Measurements from ENCODE around the gene HDAC8. TPM values are rescaled to one million over a fixed set of nuclear protein-coding genes. Genes with fewer than 3 reads are reported as not detected.
"Not testable (repeated sequence)": the region's sequence is repeated elsewhere in the genome, so short reads cannot be mapped to it uniquely, and the experiment has no call there.

The HDAC8 gene
- total and polyA plus RNA-seq, 8 donors: 13.0 to 61.1 (median 32.9) TPM

GRCh38 chrX:72568406-72569092 is 4.1 kb downstream of the HDAC8 start:
- Histone ChIP-seq H3K9me3 (no peaks in the 10 kb centered on the region), H3K27ac (no peak overlapping the region), H3K36me3 (peaks cover 0 to 53% (median 45%) of the 10 kb centered on the region in 4 donors), H3K4me1 (peaks cover 0 to 4% (median 0%) of the 10 kb centered on the region in 4 donors), H3K27me3 (no peaks in the 10 kb centered on the region), H3K4me3 (no peak overlapping the region)
- 75 to 88% (median 80%) methylated on average over 6 of the region's 6 CpGs for WGBS, 5 donors
- intact Hi-C loops (cut with DNase I; ENCODE audit: low total_unique reads): no loop called here
- TF ChIP-seq POLR2AphosphoS5 (IDR thresholded peaks at IDR 0.05): no peak
- TF ChIP-seq CTCF (IDR thresholded peaks at IDR 0.05): no peak
- TF ChIP-seq POLR2A (IDR thresholded peaks at IDR 0.05): no peak
- TF ChIP-seq EP300 (IDR thresholded peaks at IDR 0.05): no peak
- no peak for DNase-seq

GRCh38 chrX:72566448-72566847 is 6.2 kb downstream of the HDAC8 start:
- Histone ChIP-seq H3K27ac (no peak overlapping the region), H3K4me3 (no peak overlapping the region), H3K9me3 (no peaks in the 10 kb centered on the region), H3K4me1 (no peaks in the 10 kb centered on the region), H3K36me3 (peaks cover 0 to 57% (median 53%) of the 10 kb centered on the region in 4 donors), H3K27me3 (no peaks in the 10 kb centered on the region)
- TF ChIP-seq POLR2AphosphoS5 (IDR thresholded peaks at IDR 0.05) (no peak), POLR2A (IDR thresholded peaks at IDR 0.05) (no peak)
- 81 to 100% (median 96%) methylated on average over 2 of the region's 2 CpGs for WGBS, 5 donors
- DNase-seq: no peak
- intact Hi-C loops (cut with DNase I; ENCODE audit: low total_unique reads): no loop called here

GRCh38 chrX:72559655-72560054 is 13.0 kb downstream of the HDAC8 start:
- H3K27ac ChIP-seq; H3K27me3 ChIP-seq; intact Hi-C loops (cut with DNase I; ENCODE audit: low total_unique reads); DNase-seq; H3K9me3 ChIP-seq; H3K4me1 ChIP-seq; H3K4me3 ChIP-seq: not testable (repeated sequence)
- H3K36me3 ChIP-seq: peaks cover 0 to 18% (median 13%) of the 10 kb centered on the region in 4 donors
- WGBS, 5 donors: 88 to 100% (median 95%) methylated on average over 5 to 23 of the region's 28 CpGs; no CpG with 5 or more reads in 1 of the 5 donors

GRCh38 chrX:72554448-72555140 is 18.0 kb downstream of the HDAC8 start:
- peak in 1 of 2 donors; percentile 64 for DNase-seq
- WGBS, 5 donors: 58 to 85% (median 65%) methylated on average over 8 to 16 of the region's 16 CpGs
- Histone ChIP-seq H3K27me3 (peaks cover 0 to 9% (median 0%) of the 10 kb centered on the region in 3 donors), H3K27ac (no peak overlapping the region), H3K9me3 (no peaks in the 10 kb centered on the region), H3K4me1 (peaks cover 0 to 4% (median 0%) of the 10 kb centered on the region in 4 donors), H3K36me3 (peaks cover 0 to under 1% (median 0%) of the 10 kb centered on the region in 4 donors), H3K4me3 (no peak overlapping the region)
- intact Hi-C loops (cut with DNase I; ENCODE audit: low total_unique reads): no loop called here
- TF ChIP-seq EP300 (IDR thresholded peaks at IDR 0.05): no peak
- no peak for TF ChIP-seq CTCF (IDR thresholded peaks at IDR 0.05)
- no peak for TF ChIP-seq POLR2AphosphoS5 (IDR thresholded peaks at IDR 0.05)
- no peak for TF ChIP-seq POLR2A (IDR thresholded peaks at IDR 0.05)

GRCh38 chrX:72552443-72552842 is 20.2 kb downstream of the HDAC8 start:
- H3K9me3 ChIP-seq; H3K36me3 ChIP-seq; intact Hi-C loops (cut with DNase I; ENCODE audit: low total_unique reads); DNase-seq; H3K27ac ChIP-seq; H3K4me1 ChIP-seq; H3K4me3 ChIP-seq; H3K27me3 ChIP-seq: not testable (repeated sequence)
- WGBS, 5 donors: 76 to 91% (median 79%) methylated on average over 5 to 6 of the region's 6 CpGs

- TF ChIP-seq EP300 (IDR thresholded peaks at IDR 0.05): no peak
- no peak for TF ChIP-seq CTCF (IDR thresholded peaks at IDR 0.05)
- no peak for TF ChIP-seq POLR2A (IDR thresholded peaks at IDR 0.05)
- TF ChIP-seq POLR2AphosphoS5 (IDR thresholded peaks at IDR 0.05): no peak
- intact Hi-C loops (cut with DNase I; ENCODE audit: low total_unique reads): no loop called here
- no peaks in the 10 kb centered on the region for H3K9me3 ChIP-seq
- H3K36me3 ChIP-seq: peaks cover 0 to 12% (median 0%) of the 10 kb centered on the region in 4 donors
- no peaks in the 10 kb centered on the region for H3K27me3 ChIP-seq
- H3K4me3 ChIP-seq: no peak overlapping the region
- no peaks in the 10 kb centered on the region for H3K4me1 ChIP-seq
- peak in 1 of 2 donors; percentile 36 for DNase-seq
- H3K27ac ChIP-seq: no peak overlapping the region
These were observed 26.7 kb downstream of the HDAC8 start for GRCh38 chrX:72545990-72546389.

Measured in stomach (tissue), 9 donors.